ENCODE results near the gene ZBTB12.

GRCh38 chr6:31915351-31915750, 13.5 kb upstream of the ZBTB12 start:
- TF ChIP-seq POLR2A (IDR thresholded peaks at IDR 0.05; ENCODE audit: low read length) (no peak), GATA1 (IDR thresholded peaks at IDR 0.05; ENCODE audit: low read depth, low read length) (no peak)
